CD4-positive, alpha-beta T cell treated with Interleukin-10 for 1 hour (primary cell): ENCODE data around the gene HTT-AS.
"Not testable (repeated sequence)": the region's sequence is repeated elsewhere in the genome, so short reads cannot be mapped to it uniquely, and the experiment has no call there.

Experiments
- DNase-seq: peaks from one replicate; pipeline ENCODE4 v3.0.0-alpha.2; 2020

Gene HTT-AS

DNA sequence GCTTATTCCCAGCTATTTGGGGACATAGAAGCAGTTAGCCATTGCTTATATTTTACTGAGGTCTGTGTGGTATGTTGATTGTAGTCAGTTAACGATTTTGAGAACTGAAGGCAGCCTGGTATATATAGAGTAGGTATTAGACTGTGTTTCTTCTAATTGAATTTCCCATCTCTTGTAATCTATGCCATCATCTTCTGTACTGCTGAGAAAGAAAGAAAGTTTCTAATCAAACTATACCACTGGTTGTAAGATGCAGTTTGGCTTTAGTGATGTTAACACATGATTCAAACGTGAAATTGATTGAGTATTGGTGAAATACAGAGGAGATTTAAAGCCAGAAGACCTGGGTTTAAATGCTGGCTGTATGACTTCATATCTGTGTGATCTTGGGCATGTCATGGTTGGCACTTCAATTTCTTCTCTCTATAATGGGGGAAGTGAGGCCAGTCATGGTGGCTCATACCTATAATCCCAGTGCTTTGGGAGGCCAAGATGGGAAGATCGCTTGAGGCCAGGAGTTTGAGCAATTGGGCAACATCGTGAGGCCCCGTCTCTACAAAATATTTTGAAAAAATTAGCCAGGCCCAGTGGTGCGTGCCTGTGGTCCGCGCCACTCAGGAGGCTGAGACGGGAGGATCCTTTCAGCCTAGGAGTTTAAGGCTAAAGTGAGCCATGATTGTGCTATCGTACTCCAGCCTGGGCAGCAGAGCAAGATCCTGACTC lies 11.8 kb upstream of the HTT-AS start:
- no peak for DNase-seq

DNA sequence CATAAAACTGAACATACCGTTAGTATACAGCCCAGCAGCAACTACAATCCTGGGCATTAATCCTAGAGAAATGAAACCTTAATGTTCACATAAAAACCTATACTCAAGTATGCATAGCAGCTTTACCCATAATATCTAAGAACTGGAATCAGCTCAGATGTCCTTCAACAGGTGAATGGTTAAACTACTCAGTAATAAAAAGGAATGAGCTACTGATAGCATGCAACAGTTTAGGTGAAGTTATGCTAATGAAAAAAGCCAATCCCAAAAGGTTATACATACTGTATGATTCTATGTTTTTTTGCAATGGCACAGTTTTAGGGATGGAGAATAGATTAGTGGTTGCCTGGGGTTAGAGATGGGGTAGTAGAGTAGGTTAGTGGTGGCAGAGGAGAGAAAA lies 9.4 kb upstream of the HTT-AS start:
- no peak for DNase-seq

DNA sequence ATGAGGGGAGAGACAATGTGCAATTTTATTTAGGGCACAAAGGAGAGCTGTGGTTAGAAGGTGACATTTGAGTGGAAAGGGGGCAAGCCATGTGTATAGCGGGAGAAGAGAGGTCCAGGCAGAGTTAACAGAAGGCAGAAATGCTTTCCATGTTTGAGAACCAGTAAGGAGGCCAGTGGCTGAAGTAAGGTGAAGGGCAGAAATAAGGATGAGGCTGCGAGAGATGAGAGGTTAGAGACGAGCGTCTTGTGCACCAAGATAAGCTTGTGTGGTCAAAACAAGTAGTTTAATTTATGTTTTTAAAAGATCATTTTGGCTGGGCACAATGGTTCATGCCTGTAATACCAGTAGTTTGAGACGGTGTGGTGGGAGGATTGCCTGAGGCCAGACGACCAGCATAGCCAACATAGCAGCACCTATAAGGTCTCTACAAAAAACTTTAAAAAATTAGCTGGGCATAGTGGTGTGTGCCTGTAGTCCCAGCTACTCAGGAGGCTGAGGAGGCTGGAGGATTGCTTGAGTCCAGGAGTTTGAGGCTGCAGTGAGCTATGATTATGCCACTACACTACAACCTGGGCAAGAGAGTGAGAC lies 8.7 kb upstream of the HTT-AS start:
- DNase-seq = no peak

DNA sequence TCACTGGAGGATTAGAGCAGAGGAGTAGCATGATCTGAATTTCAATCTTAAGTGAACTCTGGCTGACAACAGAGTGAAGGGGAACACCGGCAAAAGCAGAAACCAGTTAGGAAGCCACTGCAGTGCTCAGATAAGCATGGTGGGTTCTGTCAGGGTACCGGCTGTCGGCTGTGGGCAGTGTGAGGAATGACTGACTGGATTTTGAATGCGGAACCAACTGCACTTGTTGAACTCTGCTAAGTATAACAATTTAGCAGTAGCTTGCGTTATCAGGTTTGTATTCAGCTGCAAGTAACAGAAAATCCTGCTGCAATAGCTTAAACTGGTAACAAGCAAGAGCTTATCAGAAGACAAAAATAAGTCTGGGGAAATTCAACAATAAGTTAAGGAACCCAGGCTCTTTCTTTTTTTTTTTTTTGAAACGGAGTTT lies 5.4 kb upstream of the HTT-AS start:
- no peak for DNase-seq

DNA sequence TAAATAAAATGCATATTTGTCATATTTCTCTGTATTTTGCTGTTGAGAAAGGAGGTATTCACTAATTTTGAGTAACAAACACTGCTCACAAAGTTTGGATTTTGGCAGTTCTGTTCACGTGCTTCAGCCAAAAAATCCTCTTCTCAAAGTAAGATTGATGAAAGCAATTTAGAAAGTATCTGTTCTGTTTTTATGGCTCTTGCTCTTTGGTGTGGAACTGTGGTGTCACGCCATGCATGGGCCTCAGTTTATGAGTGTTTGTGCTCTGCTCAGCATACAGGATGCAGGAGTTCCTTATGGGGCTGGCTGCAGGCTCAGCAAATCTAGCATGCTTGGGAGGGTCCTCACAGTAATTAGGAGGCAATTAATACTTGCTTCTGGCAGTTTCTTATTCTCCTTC lies 3.5 kb upstream of the HTT-AS start:
- DNase-seq = no peak

DNA sequence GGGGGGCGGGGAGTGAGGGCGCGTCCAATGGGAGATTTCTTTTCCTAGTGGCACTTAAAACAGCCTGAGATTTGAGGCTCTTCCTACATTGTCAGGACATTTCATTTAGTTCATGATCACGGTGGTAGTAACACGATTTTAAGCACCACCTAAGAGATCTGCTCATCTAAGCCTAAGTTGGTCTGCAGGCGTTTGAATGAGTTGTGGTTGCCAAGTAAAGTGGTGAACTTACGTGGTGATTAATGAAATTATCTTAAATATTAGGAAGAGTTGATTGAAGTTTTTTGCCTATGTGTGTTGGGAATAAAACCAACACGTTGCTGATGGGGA lies 1.3 kb upstream of the HTT-AS start:
- DNase-seq = no peak

DNA sequence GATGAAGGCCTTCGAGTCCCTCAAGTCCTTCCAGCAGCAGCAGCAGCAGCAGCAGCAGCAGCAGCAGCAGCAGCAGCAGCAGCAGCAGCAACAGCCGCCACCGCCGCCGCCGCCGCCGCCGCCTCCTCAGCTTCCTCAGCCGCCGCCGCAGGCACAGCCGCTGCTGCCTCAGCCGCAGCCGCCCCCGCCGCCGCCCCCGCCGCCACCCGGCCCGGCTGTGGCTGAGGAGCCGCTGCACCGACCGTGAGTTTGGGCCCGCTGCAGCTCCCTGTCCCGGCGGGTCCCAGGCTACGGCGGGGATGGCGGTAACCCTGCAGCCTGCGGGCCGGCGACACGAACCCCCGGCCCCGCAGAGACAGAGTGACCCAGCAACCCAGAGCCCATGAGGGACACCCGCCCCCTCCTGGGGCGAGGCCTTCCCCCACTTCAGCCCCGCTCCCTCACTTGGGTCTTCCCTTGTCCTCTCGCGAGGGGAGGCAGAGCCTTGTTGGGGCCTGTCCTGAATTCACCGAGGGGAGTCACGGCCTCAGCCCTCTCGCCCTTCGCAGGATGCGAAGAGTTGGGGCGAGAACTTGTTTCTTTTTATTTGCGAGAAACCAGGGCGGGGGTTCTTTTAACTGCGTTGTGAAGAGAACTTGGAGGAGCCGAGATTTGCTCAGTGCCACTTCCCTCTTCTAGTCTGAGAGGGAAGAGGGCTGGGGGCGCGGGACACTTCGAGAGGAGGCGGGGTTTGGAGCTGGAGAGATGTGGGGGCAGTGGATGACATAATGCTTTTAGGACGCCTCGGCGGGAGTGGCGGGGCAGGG lies 711 bp upstream of the HTT-AS start:
- DNase-seq = peak; percentile 52

DNA sequence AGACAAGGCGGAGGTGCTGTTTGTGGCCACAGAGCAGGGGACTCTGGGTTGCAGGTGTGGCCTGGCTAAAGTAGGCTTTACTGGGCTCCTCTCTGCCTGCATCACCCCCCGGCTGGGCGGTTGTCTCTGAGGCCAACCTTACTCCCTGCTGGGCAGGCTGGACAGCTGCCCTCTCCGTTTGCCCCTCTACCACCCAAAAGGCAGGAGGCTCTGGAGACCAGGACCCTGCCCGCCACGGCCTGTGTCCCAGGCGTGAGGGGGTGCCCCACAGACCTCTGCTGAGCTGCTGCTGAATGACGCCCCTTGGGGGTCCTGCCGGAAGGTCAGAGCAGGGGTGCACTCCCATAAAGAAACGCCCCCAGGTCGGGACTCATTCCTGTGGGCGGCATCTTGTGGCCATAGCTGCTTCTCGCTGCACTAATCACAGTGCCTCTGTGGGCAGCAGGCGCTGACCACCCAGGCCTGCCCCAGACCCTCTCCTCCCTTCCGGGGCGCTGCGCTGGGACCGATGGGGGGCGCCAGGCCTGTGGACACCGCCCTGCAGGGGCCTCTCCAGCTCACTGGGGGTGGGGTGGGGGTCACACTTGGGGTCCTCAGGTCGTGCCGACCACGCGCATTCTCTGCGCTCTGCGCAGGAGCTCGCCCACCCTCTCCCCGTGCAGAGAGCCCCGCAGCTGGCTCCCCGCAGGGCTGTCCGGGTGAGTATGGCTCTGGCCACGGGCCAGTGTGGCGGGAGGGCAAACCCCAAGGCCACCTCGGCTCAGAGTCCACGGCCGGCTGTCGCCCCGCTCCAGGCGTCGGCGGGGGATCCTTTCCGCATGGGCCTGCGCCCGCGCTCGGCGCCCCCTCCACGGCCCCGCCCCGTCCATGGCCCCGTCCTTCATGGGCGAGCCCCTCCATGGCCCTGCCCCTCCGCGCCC lies 920 bp downstream of the HTT-AS start:
- DNase-seq = no peak

DNA sequence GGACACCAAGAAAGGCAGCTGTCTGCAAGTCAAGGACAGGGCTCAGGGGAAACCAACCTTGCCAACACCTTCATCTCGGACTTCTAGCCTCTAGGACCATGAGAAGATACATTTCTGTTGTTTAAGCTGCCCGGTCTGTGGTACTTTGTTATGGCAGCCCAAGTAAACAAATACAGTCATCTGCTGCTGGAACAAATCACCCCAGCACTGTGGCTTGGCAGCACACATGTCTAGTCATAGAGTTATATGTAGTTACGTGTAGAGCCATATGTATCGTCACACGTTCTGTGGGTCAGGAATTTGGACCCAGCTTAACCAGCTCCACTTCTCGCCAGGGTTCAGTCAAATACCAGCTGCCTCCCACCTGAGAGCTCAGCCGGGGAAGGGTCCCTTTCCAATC lies 2.5 kb downstream of the HTT-AS start:
- no peak for DNase-seq

DNA sequence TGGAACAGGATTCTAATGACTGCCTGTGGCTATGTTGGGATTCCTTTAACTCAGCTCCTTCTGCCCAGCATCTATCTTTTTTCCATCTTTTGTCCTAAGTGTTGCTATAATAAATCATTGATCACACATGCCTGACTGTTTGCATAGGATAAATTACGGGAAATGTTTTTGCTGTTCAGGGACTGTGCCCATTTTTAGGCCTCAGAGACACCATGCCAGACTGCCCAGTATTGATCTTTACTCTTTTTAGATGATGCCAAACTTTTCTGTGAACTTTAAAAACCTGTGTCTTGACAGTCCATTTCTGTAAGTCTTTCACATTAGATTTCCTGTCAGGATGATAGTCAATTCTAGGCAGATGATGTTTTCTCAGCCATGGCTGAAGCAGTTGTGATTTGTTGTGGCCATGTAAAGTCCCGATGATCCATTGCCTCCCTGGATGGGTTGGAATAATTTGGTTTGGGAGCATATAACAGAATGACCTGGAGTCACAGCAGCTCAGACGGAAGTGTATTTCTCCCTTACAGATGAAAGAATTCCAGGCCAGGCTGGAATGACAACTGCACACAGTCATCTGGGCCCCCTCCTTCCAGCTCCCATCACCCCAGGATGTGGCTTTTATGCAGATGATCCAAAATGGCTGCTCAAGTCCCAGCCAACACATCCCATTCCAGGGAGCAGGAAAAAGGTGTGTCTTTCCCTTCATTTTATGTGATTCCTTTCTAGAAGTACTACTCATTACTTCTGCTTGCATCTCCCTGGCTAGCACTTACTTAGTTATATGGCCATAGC lies 3.4 kb downstream of the HTT-AS start:
- DNase-seq = no peak

DNA sequence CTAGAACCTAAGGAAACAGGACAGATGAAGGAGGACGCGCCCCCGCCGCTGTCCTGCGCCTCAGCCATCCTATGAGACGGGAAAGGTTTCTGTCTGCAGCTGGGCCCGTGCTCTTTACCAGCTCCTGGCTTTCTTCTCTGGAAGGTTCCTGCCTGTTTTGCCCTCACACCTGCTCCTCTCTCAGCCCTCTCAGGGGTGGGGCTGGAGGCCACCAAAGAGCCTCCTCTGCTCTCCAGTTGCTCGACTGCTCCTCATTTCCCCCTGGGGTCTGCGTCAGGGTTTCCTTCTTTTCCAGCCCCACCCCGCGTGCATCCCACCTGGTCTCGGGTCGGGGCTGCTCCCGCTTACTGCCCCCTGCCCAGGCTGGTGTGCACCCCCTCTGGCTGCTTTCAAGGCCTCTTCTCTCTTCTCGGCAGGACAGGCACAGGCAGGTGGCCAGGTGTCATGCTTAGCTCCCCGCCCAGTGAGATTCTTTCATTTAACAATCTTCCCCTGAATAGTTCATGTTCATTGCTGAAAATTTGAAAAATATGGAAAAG lies 4.6 kb downstream of the HTT-AS start:
- DNase-seq = no peak

DNA sequence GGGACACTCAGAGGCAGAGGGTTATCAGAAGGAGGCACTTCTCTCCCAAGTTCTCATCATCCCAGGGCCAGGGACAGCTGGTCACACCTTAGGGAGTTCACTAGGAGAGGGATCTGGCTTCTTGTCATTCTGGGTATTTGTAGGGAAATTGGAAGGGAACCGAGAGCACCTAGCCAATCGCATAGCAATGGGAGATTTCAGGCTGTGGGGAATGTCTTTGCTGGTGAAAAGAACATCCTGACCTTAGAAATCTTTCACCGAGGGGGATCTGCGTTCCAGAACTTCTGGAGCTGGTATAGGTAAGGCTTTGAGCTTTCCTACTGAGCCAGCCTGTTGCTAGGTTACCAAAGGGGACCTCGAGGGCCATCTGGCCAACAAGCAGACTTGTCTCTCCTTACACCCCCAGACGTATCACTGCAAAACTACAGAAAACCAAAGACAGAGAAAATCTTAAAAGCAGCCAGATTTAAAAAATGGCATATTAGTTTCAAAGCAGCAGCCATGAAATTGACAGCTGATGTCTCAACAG lies 6.8 kb downstream of the HTT-AS start:
- no peak for DNase-seq

DNA sequence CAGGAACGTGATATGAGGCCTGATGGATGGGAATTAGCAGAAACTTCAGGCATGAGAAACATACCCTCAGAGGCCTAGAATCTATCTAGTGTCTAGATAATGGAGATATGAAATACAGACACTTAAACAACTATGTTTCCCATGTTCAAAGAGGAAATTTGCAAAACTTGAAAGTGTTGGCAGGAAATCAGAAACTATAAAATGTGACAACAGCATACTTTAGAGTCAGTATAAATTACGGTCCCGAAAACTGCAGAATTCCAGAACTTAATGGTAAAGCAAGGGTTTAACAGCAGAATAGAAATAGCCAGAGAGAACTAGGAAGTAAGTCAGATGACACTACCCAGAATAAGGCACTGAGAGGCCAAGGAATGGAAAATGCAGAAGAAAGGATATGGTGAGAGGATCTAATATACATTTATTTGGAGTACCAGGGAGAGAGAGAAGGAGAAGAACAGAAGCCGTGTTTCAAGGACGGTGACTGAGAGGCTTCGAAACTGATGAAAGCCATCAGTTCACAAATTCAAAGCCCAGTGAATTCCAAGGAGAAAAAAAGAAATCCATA lies 7.4 kb downstream of the HTT-AS start:
- no peak for DNase-seq

DNA sequence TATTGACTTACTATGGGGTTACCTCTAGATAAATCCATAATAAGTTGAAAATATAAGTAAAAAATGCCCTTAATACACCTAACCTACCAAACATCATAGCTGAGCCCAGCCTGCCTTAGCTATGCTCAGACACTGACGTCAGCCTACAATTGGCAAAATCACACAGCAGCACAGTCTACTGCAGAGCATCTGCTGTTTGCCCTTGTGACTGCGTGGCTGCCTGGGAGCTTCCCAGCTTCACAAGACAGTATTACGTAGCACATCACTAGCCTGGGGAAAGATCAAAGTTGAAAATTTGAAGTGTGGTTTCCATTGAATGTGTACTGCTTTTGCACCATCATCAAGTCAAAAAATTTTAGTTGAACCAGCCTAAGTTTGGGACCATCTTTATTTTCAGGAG lies 8.8 kb downstream of the HTT-AS start:
- DNase-seq = no peak

DNA sequence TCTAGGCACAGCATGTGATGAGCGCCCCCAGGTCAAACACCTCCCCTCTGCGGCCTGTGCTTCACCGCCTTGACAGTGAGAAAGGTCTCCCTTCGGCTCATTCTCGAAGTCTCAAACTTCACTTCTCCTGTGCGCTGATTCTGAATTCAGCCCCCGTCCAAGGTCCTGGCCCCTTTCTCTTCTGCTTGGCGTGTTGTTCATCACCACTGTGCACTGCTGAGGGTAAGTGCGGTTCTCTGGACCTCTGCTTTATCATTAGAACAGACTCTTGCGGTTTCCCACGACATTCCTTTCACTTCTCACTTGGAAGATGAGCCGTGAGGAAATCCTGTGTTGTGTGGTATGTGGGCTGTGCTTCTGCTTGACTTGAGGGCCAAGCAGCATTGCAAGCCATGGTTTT lies 11.9 kb downstream of the HTT-AS start:
- DNase-seq = no peak

DNA sequence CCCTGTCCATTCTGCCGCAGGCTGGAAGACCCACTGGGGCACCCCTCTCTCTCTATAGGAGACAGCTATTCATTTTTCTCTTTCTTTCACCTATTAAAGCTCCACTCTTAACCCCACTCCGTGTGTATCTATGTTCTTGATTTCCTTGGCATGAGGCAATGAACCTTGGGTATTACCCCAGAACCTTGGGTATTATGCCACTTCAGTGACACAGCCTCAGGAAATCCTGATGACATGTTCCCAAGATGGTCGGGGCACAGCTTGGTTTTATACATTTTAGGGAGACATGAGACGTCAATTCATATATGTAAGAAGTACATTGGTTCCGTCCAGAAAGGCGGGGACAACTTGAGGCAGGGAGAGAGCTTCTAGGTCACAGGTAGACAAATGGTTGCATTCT lies 13.4 kb downstream of the HTT-AS start:
- DNase-seq = no peak

DNA sequence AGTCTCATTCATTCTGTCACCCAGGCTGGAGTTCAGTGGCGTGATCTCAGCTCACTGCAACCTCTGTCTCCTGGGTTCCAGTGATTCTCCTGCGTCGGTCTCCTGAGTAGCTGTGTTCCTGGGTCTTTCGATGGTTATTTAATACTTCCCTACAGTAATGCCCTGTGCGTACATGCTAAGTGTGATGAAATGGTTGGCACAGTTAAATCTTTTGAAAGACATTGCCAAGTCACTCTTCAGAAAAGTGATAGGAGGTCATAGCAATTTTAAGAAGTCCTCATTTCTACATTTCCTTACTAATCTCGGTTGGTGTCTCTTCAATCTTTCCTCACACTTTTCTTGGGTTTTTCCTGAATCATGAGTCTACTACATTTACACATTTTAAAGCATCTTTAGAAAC lies 14.4 kb downstream of the HTT-AS start:
- no peak for DNase-seq

DNA sequence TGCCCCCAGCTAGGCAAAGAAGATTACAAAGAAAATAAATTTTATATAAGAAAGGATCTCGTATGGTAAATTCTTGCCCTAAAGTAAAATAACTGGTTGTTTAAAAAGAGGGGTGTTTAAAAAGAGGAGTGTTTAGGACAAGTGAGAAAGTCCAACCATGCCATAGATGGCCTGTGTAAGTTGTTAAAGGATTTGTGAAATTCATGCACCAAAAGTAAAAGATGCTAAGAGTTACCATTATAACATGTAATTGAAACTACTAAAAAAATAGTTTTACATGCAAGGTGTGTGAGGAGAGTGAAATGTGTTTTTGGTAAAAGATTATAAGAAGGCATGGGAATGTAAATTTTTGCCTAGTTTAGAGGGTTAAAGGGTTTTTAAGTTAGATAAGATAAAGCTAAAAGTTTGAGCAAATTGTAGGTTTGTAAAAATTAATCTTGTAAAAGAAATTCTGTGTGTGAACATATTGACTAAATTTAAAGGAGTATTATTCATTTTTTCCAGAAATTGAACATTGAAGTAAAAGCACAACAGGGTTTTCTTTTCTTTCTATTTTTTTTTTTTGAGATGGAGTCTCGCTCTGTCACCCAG lies 20.1 kb downstream of the HTT-AS start:
- DNase-seq = no peak

DNA sequence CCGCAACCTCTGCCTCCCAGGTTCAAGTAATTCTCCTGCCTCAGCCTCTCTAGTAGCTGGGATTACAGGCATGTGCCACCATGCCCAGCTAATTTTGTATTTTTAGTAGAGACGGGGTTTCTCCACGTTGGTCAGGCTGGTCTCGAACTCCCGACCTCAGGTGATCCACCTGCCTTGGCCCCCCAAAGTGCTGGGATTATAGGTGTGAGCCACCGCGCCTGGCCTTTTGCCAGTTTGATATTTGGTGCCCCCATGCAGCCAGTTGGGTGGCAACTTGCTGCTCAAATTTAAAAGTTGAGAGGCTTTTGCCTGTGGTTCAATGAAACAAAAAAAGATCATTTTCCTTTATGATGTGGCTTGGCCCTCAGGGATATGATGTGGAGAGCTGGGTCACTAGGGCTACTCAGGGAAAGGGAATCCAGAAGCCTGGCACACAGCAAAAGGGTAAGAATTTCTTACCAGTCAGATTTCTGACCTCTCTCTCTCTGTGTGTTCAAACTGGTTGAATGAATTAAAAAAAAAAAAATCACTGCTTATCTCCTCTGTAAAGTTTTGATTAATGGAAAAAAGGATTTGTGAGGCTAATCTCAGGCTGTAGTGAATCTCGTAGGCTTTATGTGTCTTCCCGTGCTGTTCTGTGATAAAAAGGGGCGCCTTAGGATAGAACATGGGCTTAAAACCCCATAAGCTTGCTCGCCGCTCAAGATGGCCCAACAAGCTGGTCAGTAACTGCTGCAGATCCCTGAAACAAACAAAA lies 23.0 kb downstream of the HTT-AS start:
- not testable (repeated sequence) for DNase-seq
